GM12874 (cell line): ENCODE data around the gene LCN1.

Experiments
- TF ChIP-seq, protein P1 (sequence below): IDR thresholded peaks from 2 replicates; pipeline ENCODE4 v1.5.1; 2011; ENCODE audit warnings: low read depth, mild to moderate bottlenecking, control low read depth, low read length, moderate library complexity; ENCODE audit not compliant: insufficient read depth

Gene LCN1

GRCh38 chr9:135509458-135509857 lies 11.8 kb upstream of the LCN1 start:
- TF ChIP-seq, protein P1, sequence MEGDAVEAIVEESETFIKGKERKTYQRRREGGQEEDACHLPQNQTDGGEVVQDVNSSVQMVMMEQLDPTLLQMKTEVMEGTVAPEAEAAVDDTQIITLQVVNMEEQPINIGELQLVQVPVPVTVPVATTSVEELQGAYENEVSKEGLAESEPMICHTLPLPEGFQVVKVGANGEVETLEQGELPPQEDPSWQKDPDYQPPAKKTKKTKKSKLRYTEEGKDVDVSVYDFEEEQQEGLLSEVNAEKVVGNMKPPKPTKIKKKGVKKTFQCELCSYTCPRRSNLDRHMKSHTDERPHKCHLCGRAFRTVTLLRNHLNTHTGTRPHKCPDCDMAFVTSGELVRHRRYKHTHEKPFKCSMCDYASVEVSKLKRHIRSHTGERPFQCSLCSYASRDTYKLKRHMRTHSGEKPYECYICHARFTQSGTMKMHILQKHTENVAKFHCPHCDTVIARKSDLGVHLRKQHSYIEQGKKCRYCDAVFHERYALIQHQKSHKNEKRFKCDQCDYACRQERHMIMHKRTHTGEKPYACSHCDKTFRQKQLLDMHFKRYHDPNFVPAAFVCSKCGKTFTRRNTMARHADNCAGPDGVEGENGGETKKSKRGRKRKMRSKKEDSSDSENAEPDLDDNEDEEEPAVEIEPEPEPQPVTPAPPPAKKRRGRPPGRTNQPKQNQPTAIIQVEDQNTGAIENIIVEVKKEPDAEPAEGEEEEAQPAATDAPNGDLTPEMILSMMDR: no peak

DNA sequence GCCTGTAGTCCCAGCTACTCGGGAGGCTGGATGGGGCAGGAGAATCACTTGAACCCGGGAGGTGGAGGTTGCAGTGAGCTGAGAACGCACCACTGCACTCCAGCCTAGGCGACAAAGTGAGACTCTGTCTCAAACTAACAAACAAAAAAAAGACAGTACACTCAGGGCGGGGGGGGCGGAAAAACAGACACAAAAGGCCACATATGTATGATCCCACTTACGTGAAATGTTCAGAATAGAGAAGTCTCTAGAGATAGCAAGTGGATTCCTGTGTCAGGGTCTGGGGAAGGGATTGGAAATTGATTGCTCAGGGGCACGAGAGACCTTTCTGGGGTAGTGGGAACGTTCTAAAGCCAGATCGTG lies 9.0 kb upstream of the LCN1 start:
- TF ChIP-seq, protein P1: no peak

DNA sequence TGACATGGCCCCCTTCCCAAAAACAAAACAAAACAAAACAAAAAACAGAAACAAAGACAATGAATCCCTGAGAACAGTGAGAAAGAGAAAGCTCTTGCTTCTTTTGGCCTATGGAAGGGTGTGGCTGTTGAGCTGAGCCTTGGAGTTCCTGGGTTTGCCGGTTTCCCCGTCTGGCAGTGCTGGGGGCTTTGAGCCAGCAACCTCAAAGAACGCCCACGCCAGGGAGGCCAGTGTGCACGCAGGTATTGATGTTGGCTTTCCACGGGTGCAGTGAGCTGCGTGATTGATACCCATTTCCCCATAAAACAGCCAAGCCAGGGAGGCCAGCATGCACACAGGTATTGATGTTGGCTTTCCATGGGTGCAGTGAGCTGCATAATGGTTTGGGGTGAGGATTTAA lies 8.3 kb upstream of the LCN1 start:
- TF ChIP-seq, protein P1: no peak

GRCh38 chr9:135513351-135513846 lies 7.8 kb upstream of the LCN1 start:
- TF ChIP-seq, protein P1: no peak

GRCh38 chr9:135514342-135515082 lies 6.7 kb upstream of the LCN1 start:
- TF ChIP-seq, protein P1: no peak

DNA sequence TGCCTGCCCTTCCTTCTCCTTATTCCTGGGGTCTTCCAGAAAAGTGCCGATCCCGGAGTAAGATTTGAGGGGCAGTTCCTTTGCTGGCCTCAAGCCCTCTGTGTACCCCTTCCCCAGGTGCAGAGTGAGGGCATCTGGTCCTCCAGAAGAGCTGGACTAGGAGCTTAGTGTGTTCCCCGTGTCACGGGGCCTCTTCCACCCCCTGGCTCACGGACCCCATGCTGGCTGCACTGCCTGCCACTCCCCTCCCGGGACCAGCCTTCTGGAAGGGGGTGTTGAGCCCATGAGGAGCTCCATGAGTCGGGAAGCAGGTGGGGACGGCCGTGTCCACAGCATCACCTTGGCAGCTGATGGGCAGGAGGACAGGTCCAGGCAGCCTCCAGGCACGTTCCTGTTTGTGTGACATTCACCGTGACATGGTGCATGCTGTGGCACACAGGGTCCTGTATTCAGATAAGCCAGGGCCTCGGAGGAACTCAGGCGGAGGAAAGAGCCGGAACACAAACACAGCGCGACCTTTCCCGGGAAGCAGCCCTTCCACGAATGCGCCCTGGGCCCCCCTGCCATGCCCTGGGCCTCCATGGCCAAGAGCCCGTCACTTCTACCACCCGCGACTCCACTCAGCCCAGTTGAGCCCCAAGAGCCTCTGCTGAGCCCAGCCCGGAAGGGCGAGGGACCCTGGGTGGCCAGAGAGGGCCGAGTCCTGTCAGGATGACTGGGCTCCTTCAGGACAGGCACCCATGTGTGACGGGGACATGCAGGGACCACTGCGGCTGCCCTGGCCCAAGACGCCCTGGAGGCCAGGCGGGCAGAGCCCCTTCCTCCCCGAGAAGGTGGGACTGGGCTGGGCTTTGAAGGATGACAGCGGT lies 5.9 kb upstream of the LCN1 start:
- TF ChIP-seq, protein P1: no peak

- TF ChIP-seq, protein P1: no peak
These were observed 4.9 kb upstream of the LCN1 start for GRCh38 chr9:135516132-135516860.
